Stimulated activated CD4-positive, alpha-beta T cell treated with anti-CD3 and anti-CD28 coated beads, Interleukin-1b, Interleukin-23, amount 100 ng/mL, for 48 hours (primary cell): ENCODE measurements around the gene TMEM125.

Source experiments
- DNase-seq: peaks from one replicate; pipeline ENCODE4 v3.0.0-alpha.2; 2020

TMEM125 gene

DNA sequence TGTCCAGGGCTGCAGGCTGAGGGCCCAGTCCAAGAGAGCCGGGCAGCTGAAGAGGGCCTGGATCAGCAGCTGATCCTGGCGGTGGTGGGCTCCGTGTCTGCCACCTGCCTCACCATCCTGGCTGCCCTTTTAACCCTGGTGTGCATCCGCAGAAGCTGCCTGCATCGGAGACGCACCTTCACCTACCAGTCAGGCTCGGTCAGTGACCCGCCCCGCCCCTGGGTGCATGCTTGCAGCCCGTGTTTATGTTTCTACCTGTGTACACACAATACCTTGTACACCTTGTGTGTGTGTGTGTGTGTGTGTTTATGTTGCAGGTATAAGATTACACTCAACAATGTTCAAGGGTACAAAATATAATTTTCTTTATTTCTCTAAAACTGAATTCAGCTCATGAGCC lies 44.0 kb downstream of the TMEM125 start:
- no peak for DNase-seq

DNA sequence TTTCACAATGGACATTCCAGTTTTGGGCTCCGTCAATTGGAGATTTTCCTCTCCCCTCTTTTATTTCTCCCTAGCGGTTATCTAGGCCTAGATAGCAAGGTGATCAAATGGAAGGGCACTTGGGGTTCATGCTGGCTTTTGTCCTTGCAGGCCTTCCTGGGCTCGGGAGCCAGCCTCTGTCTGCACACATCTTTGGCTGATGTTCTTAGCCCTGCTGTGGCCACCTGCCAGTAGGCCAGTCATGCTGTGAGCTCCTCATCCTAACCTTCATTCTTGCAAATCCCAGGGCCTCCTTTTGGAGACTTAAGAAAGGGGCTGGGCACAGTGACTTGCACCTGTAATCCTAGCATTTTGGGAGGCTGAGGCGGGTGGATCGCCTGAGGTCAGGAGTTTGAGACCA lies 44.5 kb downstream of the TMEM125 start:
- DNase-seq = no peak

DNA sequence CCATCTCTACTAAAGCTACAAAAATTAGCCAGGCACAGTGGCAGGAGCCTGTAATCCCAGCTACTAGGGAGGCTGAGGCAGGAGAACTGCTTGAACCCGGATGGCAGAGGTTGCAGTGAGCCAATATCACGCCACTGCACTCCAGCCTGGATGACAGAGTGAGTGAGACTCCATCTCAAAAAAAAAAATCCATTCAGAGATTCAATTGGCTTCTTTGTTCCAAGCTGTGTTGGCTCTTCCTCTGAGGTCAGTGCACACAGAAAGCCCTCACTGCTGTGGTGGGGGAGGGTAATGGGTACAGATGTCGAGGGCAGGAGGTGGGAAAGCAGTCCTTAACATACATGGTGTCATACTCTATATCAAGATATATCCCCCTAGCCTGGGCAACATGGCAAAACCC lies 45.7 kb downstream of the TMEM125 start:
- DNase-seq = no peak

DNA sequence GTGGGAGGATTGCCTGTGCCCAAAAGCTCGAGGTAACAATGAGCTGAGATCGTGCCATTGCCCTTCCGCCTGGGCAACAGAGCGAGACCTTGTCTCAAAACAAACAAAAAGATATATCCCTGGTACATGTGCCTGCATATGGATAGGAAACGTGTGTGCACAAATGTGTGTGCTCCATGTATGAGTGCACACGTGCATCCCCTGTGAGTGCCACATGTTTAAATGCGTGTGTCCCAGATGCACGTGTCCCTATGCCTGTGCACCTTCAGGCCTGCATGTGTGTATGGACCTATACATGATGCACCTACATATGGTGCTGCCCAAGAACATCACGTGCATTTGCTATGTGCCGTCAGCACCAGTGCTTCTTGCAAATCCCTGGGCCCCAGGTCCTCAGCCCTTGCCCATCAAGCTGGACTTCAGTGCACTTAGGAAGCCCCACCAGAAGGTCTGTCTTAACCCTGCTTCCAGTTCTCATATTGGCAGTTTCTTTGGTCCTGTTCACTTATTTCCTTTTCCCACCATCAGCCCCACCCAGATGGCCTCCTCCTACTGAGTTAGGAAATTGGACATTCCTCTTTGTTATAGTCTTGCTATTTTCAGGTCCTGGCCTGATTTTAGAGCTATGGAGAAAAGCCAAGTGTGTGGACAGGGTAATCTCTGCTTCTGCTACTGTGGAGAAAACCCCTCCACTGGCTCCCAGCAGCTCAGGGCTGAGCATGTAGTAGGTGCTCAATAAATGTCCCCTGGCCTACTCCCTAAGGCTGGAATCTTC lies 46.4 kb downstream of the TMEM125 start:
- DNase-seq = no peak

DNA sequence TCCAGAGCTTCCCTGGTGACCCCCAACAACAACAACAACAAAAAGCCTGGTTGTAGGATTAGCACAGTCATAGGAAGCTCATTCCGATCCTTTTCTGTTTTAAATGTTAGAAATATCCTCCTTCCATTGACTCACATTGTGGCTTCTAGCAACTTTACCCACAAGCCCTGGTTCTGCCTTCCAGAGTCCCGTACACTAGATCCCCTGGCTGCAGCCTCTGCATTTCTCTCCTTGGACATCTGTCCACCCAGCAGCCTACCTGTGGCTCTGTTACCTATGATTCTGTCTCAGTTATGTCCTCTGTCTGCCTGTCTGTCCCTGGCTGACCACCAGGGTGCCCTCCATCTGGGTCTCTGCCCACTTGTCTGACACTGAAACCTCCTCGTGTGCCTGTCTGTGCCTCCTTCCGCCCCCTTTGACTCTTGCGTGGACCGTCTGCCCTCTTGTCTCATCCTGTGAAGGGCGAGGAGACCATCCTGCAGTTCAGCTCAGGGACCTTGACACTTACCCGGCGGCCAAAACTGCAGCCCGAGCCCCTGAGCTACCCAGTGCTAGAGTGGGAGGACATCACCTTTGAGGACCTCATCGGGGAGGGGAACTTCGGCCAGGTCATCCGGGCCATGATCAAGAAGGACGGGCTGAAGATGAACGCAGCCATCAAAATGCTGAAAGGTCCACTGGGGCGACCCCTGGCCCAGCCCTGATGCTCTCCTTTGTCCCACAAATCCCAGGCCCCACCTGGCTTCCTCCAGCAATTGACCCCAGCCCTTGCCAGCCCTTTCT lies 47.1 kb downstream of the TMEM125 start:
- DNase-seq = no peak

DNA sequence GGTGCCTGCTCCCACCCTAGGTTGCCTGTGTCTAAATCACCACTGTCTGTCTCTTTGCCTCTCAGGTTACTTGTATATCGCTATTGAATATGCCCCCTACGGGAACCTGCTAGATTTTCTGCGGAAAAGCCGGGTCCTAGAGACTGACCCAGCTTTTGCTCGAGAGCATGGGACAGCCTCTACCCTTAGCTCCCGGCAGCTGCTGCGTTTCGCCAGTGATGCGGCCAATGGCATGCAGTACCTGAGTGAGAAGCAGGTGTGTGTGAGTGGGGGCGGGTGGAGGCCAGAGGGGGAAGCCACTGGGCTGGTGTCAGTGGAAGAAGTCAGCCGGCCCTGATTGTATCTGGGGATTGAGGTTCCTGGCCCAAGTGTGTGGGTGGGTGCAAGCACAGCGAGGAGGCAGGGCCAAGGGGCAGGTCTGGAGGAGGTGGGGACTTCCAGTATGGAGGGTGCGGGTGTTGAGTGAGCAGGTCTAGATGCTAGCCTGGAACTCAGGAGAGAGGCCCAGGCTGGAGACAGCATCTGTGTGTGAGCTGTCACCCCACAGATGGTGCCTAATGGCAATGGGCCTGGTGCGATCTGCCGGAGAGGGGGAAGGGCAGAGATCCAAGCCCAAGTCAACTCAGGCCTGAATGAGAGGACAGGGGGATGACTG lies 48.2 kb downstream of the TMEM125 start:
- no peak for DNase-seq

DNA sequence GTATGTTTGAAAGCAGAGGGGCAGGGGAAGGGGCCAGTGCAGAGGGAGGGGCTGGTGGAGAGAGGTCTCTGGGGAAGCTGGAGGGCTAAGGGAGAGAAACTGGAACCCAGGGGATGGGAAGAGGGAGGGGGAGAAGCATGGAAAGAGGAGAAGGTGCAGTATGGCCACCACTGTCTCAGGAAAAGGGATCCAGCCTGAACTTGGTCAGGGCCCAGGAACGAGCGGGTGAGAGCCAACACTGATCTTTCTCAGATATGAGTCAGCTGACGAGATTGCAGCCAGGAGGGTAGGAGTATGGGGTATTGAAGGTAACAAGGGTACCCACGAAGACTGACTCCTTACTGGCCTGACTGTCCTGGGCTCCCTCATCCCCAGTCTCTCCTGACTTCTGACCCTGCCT lies 49.0 kb downstream of the TMEM125 start:
- DNase-seq = no peak

DNA sequence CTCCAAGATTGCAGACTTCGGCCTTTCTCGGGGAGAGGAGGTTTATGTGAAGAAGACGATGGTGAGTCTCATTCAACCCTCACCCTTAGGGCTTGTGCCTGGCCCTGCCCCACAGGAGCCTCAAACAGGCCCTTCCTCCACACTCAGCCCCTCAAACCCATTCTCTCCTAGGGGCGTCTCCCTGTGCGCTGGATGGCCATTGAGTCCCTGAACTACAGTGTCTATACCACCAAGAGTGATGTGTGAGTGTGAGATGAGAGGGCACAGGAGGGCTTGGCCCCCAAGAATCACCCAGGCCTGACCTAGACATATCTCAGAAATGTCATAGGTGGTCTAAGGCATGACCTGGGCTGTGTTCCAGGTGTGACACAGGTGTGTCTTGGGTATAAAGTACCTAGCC lies 49.5 kb downstream of the TMEM125 start:
- no peak for DNase-seq

DNA sequence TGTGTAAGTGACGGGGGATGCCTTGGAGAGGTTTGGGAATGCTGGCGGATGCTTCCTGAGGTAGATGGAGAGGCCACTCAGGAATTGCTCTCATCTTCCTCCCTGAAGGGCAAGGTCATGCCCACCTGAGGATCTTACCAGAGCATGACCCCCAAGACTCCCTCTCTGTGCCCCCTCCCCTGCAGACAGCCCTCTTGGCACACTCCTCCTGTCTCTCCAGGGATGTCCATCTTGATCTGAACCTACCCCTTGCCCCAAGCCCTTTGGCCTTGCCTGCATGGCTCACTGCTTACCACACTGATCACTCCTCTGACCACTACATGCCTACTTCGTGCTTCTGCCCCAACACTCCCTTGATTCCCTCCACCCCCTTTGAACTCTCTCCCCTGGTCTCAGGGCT lies 50.0 kb downstream of the TMEM125 start:
- DNase-seq = no peak

DNA sequence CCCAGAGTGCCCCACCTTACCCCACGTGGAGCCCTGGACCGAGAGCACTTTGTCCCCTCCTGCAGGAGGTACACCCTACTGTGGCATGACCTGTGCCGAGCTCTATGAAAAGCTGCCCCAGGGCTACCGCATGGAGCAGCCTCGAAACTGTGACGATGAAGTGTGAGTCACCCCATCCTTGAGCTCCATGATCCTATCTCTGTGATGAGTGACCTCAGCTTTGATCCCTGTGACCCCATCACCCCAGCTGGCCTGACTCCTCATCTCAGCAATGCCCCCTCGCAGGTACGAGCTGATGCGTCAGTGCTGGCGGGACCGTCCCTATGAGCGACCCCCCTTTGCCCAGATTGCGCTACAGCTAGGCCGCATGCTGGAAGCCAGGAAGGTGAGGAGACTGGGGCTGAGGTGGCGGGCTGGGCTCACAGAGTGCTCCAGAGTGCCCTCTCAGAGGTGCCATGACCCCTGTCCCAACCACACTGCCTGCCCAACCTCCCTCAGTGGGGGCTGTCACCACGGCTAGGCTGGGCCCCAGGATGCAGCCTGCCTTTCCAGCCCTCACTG lies 51.6 kb downstream of the TMEM125 start:
- no peak for DNase-seq

DNA sequence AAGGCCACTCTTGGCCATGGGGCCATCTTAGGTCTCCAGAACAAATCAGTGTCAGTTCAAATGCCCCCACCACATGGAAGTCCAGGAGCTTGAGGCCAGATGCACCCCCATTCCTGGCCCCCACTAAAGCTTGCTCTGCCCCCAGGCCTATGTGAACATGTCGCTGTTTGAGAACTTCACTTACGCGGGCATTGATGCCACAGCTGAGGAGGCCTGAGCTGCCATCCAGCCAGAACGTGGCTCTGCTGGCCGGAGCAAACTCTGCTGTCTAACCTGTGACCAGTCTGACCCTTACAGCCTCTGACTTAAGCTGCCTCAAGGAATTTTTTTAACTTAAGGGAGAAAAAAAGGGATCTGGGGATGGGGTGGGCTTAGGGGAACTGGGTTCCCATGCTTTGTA lies 52.7 kb downstream of the TMEM125 start:
- no peak for DNase-seq
